ENCODE measurements around the gene ZNF613. TPM values are rescaled to one million over a fixed set of nuclear protein-coding genes. Genes with fewer than 3 reads are reported as not detected.

Gene ZNF613
- total and polyA plus RNA-seq, 2 of the 13 experiments (the other 11 are each of a cell fraction or from before 2014, with no cell fraction given), result 3.6 to 8.3 TPM

DNA sequence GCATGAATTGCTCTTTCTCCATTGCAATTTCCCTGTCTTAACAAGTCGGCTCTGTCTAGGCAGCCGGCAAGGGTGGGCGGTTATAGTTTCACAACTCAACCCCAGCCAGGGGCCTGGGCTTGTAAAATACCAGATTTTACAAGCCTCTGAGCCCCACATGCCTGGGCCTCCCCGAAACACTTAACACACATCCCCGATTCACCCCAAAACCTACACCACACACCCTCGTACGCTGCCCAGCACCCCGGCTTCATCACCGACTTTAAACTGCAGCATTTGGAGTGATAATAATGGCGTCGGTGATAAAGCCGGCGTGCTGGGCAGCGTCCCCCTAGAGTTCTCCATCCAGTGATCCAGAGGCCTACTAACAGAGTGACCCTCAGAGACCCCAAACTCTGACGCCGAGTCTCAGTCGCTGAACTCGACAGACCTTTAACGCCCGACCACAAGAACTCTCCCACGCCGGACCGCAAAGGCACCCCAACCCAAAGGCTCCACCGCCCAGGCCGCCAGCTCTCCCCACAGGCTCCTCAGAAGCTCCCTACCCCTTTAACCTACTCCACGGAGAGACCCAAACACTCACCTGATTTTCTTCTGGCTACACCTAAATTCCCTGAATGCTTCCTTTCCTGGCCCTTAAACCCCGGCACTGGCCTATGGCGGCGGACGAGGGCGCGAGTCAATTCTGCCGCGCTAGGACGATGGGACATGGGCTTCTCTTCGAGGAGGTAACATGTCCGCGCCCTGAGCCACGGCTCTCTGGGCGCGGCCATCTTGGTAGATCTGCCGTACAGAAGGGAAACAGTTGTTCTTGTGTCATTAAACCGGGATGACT, 22.7 kb upstream of the ZNF613 start, which contains the start of gene ZNF649 (continued):
- TF ChIP-seq, protein P1, sequence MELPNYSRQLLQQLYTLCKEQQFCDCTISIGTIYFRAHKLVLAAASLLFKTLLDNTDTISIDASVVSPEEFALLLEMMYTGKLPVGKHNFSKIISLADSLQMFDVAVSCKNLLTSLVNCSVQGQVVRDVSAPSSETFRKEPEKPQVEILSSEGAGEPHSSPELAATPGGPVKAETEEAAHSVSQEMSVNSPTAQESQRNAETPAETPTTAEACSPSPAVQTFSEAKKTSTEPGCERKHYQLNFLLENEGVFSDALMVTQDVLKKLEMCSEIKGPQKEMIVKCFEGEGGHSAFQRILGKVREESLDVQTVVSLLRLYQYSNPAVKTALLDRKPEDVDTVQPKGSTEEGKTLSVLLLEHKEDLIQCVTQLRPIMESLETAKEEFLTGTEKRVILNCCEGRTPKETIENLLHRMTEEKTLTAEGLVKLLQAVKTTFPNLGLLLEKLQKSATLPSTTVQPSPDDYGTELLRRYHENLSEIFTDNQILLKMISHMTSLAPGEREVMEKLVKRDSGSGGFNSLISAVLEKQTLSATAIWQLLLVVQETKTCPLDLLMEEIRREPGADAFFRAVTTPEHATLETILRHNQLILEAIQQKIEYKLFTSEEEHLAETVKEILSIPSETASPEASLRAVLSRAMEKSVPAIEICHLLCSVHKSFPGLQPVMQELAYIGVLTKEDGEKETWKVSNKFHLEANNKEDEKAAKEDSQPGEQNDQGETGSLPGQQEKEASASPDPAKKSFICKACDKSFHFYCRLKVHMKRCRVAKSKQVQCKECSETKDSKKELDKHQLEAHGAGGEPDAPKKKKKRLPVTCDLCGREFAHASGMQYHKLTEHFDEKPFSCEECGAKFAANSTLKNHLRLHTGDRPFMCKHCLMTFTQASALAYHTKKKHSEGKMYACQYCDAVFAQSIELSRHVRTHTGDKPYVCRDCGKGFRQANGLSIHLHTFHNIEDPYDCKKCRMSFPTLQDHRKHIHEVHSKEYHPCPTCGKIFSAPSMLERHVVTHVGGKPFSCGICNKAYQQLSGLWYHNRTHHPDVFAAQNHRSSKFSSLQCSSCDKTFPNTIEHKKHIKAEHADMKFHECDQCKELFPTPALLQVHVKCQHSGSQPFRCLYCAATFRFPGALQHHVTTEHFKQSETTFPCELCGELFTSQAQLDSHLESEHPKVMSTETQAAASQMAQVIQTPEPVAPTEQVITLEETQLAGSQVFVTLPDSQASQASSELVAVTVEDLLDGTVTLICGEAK (IDR thresholded peaks at IDR 0.05), result no peak
- TF ChIP-seq, protein P1 (CRISPR knock-in tag; IDR thresholded peaks at IDR 0.05), result no peak; the same call in 1 of the 2 replicates
- TF ChIP-seq, protein P2, sequence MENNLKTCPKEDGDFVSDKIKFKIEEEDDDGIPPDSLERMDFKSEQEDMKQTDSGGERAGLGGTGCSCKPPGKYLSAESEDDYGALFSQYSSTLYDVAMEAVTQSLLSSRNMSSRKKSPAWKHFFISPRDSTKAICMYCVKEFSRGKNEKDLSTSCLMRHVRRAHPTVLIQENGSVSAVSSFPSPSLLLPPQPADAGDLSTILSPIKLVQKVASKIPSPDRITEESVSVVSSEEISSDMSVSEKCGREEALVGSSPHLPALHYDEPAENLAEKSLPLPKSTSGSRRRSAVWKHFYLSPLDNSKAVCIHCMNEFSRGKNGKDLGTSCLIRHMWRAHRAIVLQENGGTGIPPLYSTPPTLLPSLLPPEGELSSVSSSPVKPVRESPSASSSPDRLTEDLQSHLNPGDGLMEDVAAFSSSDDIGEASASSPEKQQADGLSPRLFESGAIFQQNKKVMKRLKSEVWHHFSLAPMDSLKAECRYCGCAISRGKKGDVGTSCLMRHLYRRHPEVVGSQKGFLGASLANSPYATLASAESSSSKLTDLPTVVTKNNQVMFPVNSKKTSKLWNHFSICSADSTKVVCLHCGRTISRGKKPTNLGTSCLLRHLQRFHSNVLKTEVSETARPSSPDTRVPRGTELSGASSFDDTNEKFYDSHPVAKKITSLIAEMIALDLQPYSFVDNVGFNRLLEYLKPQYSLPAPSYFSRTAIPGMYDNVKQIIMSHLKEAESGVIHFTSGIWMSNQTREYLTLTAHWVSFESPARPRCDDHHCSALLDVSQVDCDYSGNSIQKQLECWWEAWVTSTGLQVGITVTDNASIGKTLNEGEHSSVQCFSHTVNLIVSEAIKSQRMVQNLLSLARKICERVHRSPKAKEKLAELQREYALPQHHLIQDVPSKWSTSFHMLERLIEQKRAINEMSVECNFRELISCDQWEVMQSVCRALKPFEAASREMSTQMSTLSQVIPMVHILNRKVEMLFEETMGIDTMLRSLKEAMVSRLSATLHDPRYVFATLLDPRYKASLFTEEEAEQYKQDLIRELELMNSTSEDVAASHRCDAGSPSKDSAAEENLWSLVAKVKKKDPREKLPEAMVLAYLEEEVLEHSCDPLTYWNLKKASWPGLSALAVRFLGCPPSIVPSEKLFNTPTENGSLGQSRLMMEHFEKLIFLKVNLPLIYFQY (CRISPR knock-in tag; IDR thresholded peaks at IDR 0.05; ENCODE audit: borderline replicate concordance), result no peak
- TF ChIP-seq, protein P3, sequence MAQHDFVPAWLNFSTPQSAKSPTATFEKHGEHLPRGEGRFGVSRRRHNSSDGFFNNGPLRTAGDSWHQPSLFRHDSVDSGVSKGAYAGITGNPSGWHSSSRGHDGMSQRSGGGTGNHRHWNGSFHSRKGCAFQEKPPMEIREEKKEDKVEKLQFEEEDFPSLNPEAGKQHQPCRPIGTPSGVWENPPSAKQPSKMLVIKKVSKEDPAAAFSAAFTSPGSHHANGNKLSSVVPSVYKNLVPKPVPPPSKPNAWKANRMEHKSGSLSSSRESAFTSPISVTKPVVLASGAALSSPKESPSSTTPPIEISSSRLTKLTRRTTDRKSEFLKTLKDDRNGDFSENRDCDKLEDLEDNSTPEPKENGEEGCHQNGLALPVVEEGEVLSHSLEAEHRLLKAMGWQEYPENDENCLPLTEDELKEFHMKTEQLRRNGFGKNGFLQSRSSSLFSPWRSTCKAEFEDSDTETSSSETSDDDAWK (CRISPR knock-in tag; IDR thresholded peaks at IDR 0.05), result no peak
- TF ChIP-seq KDM4B (CRISPR knock-in tag; IDR thresholded peaks at IDR 0.05) (peak; percentile 60; the same call in 1 of the 2 replicates), GABPB1 (CRISPR knock-in tag; IDR thresholded peaks at IDR 0.05) (peak; percentile 79), GTF3A (CRISPR knock-in tag; conservative IDR thresholded peaks at IDR 0.05) (peak; percentile 84; the same call in 1 of the 2 replicates), ZNF678 (CRISPR knock-in tag; IDR thresholded peaks at IDR 0.05) (0 out of 2 replicates have a peak, but pooled peaks have one; percentile 50), KLF9 (CRISPR knock-in tag; IDR thresholded peaks at IDR 0.05; ENCODE audit: low read depth) (no peak), KDM2A (CRISPR knock-in tag; IDR thresholded peaks at IDR 0.05; ENCODE audit: borderline replicate concordance, low read depth) (peak; percentile 89)
- TF ChIP-seq, protein P4, sequence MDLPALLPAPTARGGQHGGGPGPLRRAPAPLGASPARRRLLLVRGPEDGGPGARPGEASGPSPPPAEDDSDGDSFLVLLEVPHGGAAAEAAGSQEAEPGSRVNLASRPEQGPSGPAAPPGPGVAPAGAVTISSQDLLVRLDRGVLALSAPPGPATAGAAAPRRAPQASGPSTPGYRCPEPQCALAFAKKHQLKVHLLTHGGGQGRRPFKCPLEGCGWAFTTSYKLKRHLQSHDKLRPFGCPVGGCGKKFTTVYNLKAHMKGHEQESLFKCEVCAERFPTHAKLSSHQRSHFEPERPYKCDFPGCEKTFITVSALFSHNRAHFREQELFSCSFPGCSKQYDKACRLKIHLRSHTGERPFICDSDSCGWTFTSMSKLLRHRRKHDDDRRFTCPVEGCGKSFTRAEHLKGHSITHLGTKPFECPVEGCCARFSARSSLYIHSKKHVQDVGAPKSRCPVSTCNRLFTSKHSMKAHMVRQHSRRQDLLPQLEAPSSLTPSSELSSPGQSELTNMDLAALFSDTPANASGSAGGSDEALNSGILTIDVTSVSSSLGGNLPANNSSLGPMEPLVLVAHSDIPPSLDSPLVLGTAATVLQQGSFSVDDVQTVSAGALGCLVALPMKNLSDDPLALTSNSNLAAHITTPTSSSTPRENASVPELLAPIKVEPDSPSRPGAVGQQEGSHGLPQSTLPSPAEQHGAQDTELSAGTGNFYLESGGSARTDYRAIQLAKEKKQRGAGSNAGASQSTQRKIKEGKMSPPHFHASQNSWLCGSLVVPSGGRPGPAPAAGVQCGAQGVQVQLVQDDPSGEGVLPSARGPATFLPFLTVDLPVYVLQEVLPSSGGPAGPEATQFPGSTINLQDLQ (CRISPR knock-in tag; IDR thresholded peaks at IDR 0.05), result peak; percentile 61; the same call in 1 of the 2 replicates
